ENCODE data around the gene ERP44. TPM values are rescaled to one million over a fixed set of nuclear protein-coding genes. Genes with fewer than 3 reads are reported as not detected.

ERP44 gene
- total RNA-seq, 1 donor from 2014 or later = 7.8 TPM

- no peak overlapping the region for H3K4me3 ChIP-seq (ENCODE audit: low read depth, low read length)
- DNase-seq (ENCODE audit: low read depth) = no peak
- no peak for TF ChIP-seq CTCF (conservative IDR thresholded peaks at IDR 0.05; ENCODE audit: low read depth, low read length)
These were observed 132.8 kb downstream of the ERP44 start for GRCh38 chr9:99966001-99966400.

DNA sequence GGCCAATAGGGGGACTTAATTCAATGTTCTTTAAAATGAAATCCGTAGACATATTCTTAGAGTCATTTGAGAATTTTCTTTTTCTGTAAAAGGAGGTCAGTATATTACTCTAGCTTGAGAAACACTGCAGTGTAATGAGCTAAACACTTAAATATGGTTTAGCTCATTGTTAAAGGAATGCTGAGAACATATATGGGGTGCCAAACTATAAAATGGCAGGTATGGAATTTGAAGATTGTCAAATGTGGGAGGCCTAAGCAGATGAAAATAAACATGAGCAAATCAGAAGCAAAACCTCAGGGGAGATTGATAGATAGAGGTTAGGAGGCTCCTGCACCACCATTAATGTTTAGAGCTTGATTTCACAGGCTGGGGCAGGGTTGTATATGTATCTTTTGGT, 134.5 kb downstream of the ERP44 start:
- DNase-seq (ENCODE audit: low read depth) = no peak
- no peak for TF ChIP-seq CTCF (conservative IDR thresholded peaks at IDR 0.05; ENCODE audit: low read depth, low read length)
- H3K4me3 ChIP-seq (ENCODE audit: low read depth, low read length) = no peak overlapping the region

- no peak for TF ChIP-seq CTCF (conservative IDR thresholded peaks at IDR 0.05; ENCODE audit: low read depth, low read length)
- no peak overlapping the region for H3K4me3 ChIP-seq (ENCODE audit: low read depth, low read length)
- peak; percentile 63 for DNase-seq (ENCODE audit: low read depth)
These were observed 136.0 kb downstream of the ERP44 start for GRCh38 chr9:99962680-99963261.

DNA sequence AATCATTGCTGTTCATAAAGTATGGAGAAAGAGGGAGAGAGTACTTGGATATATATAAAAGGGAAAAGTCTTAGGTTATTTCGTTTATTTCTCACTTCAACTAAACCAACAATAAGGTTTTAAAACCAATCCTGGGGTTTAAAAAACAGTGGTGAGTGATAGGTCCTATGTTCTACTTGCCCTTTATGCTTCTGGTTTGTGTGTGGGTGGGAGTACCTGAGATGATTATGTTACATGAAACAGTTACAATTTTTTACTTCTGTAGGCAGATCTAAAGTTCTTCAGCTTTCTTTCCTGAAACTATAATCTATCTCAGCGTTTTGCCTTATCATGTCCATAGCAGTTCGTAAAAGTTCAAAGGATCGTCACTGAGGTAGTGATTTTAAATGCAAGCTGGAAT, 143.2 kb downstream of the ERP44 start:
- TF ChIP-seq CTCF (conservative IDR thresholded peaks at IDR 0.05; ENCODE audit: low read depth, low read length) = no peak
- DNase-seq (ENCODE audit: low read depth) = no peak
- H3K4me3 ChIP-seq (ENCODE audit: low read depth, low read length) = no peak overlapping the region

DNA sequence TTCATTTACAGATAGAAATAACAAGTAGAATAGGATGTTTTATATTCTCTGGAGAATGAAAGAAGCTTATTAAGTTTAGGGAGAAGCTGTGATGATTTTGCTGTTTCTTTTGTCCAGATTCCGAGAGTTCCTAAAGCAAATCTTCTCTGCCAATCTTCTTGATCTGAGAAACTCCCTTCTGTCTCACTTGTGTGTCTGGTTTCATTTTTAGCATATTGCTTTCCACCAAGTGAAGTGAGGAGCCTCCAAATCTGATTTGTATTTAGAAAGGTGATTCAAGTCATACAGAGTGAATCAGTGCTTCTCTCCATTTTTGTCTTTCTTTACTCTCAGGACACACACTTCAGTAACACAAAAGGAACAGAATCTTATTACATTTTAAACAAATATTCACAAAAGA, 144.0 kb downstream of the ERP44 start:
- DNase-seq (ENCODE audit: low read depth) = no peak
- no peak for TF ChIP-seq CTCF (conservative IDR thresholded peaks at IDR 0.05; ENCODE audit: low read depth, low read length)
- H3K4me3 ChIP-seq (ENCODE audit: low read depth, low read length) = no peak overlapping the region

- TF ChIP-seq CTCF (conservative IDR thresholded peaks at IDR 0.05; ENCODE audit: low read depth, low read length) = no peak
- no peak overlapping the region for H3K4me3 ChIP-seq (ENCODE audit: low read depth, low read length)
- DNase-seq (ENCODE audit: low read depth) = no peak
These were observed 144.8 kb downstream of the ERP44 start for GRCh38 chr9:99953861-99954507.

DNA sequence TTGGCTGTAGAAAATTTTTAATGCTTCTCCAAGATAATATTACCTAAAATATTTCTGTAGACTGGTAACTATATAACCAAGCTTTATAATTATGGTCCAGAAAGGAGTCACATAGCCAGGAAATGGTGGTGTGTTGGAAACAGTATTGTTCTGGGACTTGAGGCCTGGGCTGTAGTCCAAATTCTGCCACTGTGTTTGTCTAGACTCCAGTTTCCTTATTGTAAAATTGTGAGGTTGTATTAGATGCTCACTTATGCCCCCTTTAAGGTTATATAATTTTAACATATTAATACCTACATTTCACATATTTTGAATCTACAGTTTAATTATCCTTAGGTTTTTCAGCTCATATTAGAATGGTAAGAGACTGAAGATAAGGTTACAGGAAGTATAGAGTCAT, 149.9 kb downstream of the ERP44 start:
- no peak overlapping the region for H3K4me3 ChIP-seq (ENCODE audit: low read depth, low read length)
- DNase-seq (ENCODE audit: low read depth) = no peak

More for the DNA sequence above, 149.9 kb downstream of the ERP44 start:
- no peak for TF ChIP-seq CTCF (conservative IDR thresholded peaks at IDR 0.05; ENCODE audit: low read depth, low read length)
